Activated CD8-positive, alpha-beta memory T cell treated with anti-CD3 and anti-CD28 coated beads, Interleukin-2, amount 50 U/mL, for 1 hour (primary cell): ENCODE data around the gene PLCD4.

Source experiments
- DNase-seq: peaks from one replicate; pipeline ENCODE4 v3.0.0-alpha.2; 2020; ENCODE audit errors: extremely low read depth

PLCD4 gene

GRCh38 chr2:218607436-218608115 is at the start of gene PLCD4:
Gene PLCD4 (plus strand): TSS chr2:218607899. CDS start chr2:218615740, 7,841 bp downstream.
- DNase-seq, result no peak

- DNase-seq, result no peak
Observed at GRCh38 chr2:218557941-218558340, 49.8 kb upstream of the PLCD4 start.

GRCh38 chr2:218558986-218559385 is 48.7 kb upstream of the PLCD4 start:
- no peak for DNase-seq

- DNase-seq, result no peak
Observed at GRCh38 chr2:218564056-218564455, 43.6 kb upstream of the PLCD4 start.

GRCh38 chr2:218566296-218566695 is 41.4 kb upstream of the PLCD4 start:
- DNase-seq, result no peak

GRCh38 chr2:218567797-218568189 is 39.9 kb upstream of the PLCD4 start:
- peak; percentile 47 for DNase-seq

GRCh38 chr2:218568190-218569037 is 39.3 kb upstream of the PLCD4 start, which contains the start of the genes CNOT9 and USP37:
Gene CNOT9 (plus strand): TSS chr2:218568839. CDS start chr2:218568955, 116 bp downstream.
Gene USP37 (minus strand): TSS chr2:218568351. CDS start chr2:218558653, 9,698 bp downstream.
- DNase-seq, result peak; percentile 99

GRCh38 chr2:218569038-218569431 is 38.7 kb upstream of the PLCD4 start:
- peak; percentile 42 for DNase-seq

- DNase-seq, result no peak
Observed at GRCh38 chr2:218569661-218570500, 37.8 kb upstream of the PLCD4 start.

GRCh38 chr2:218570850-218571249 is 36.8 kb upstream of the PLCD4 start:
- no peak for DNase-seq

GRCh38 chr2:218576854-218577253 is 30.8 kb upstream of the PLCD4 start:
- no peak for DNase-seq

- DNase-seq, result no peak
Observed at GRCh38 chr2:218577482-218578220, 30.0 kb upstream of the PLCD4 start.

GRCh38 chr2:218578272-218578877 is 29.3 kb upstream of the PLCD4 start:
- no peak for DNase-seq

GRCh38 chr2:218582076-218582475 is 25.6 kb upstream of the PLCD4 start:
- no peak for DNase-seq

GRCh38 chr2:218583983-218584850 is 23.5 kb upstream of the PLCD4 start:
- DNase-seq, result no peak

- no peak for DNase-seq
Observed at GRCh38 chr2:218585541-218585940, 22.2 kb upstream of the PLCD4 start.

GRCh38 chr2:218605432-218605831 is 2.3 kb upstream of the PLCD4 start:
- DNase-seq, result no peak

GRCh38 chr2:218615868-218616315 is 8.2 kb downstream of the PLCD4 start:
- DNase-seq, result no peak

GRCh38 chr2:218618102-218618860 is 10.6 kb downstream of the PLCD4 start:
- no peak for DNase-seq
